SK-N-SH (cell line): ENCODE measurements around the gene RPS27L. TPM values are rescaled to one million over a fixed set of nuclear protein-coding genes. Genes with fewer than 3 reads are reported as not detected.

Source experiments
- polyA plus RNA-seq, 3 experiments: library from polyadenylated mRNA; depleted of rRNA; stranded (reverse); fragments of >200 nt; gene quantifications; 2 replicates each; pipeline ENCODE4 v1.2.3, GENCODE V29; 2012

The RPS27L gene
- polyA plus RNA-seq, 1 of the 3 experiments (the other 2 are of a cell fraction): 319 TPM

Other genes with a start within 250 kb of the RPS27L start
- 1,371 and 1,764 TPM in 2 replicates for gene TPM1, start 114.7 kb downstream of the RPS27L start, polyA plus RNA-seq (2012; rRNA removed)
- gene LACTB, start 35.6 kb downstream of the RPS27L start, polyA plus RNA-seq (2012; rRNA removed): 23.3 and 28.5 TPM in 2 replicates
- 4.7 and 5.4 TPM in 2 replicates for gene RAB8B, start 32.1 kb upstream of the RPS27L start, polyA plus RNA-seq (2012; rRNA removed)
- 7.6 and 11.2 TPM in 2 replicates for gene APH1B, start 120.1 kb upstream of the RPS27L start, polyA plus RNA-seq (2012; rRNA removed)
- 39.4 and 44.3 TPM in 2 replicates for gene CA12, start 224.4 kb upstream of the RPS27L start, polyA plus RNA-seq (2012; rRNA removed)